Testis (tissue), 3 donors: ENCODE measurements around the gene LRRN2. TPM values are rescaled to one million over a fixed set of nuclear protein-coding genes. Genes with fewer than 3 reads are reported as not detected.

Experiments
- DNase-seq: peaks from one replicate; pipeline ENCODE4 v3.0.0-alpha.2; 2019
- H3K27ac ChIP-seq, 2 donors: fragments of 200-600 bp; sonication (generic); one replicate each; pipeline ENCODE4 v1.5.1; 2019
- H3K27me3 ChIP-seq: fragments of 200-600 bp; sonication (generic); one replicate; pipeline ENCODE4 v1.5.1; 2019
- H3K36me3 ChIP-seq: fragments of 200-600 bp; sonication (generic); one replicate; pipeline ENCODE4 v1.5.1; 2017; ENCODE audit warnings: low read depth; ENCODE audit errors: missing control alignments
- H3K4me1 ChIP-seq: fragments of 200-600 bp; sonication (generic); one replicate; pipeline ENCODE4 v1.5.1; 2019
- H3K4me3 ChIP-seq, 2 donors: fragments of 200-600 bp; sonication (generic); one replicate each; pipeline ENCODE4 v1.5.1; 2017 to 2019
- H3K9me3 ChIP-seq: fragments of 200-600 bp; sonication (generic); one replicate; pipeline ENCODE4 v1.5.1; 2017
- CTCF ChIP-seq, 3 experiments: fragments of 450-650 bp in 2 of 3; fragments of 200-600 bp in 1 of 3; sonication (generic) in 1 of 3; IDR thresholded peaks; one replicate each; pipeline ENCODE4 v1.5.1; 2016 to 2019; ENCODE audit warnings: antibody characterized with exemption in 3 of 3, mild to moderate bottlenecking in 2 of 3, moderate library complexity in 1 of 3
- POLR2A ChIP-seq: fragments of 450-650 bp; IDR thresholded peaks from one replicate; pipeline ENCODE4 v1.6.1; 2017; ENCODE audit warnings: antibody characterized with exemption, mild to moderate bottlenecking, moderate library complexity
- WGBS, 2 donors: methylation state at CpG; one replicate each; pipeline ENCODE4 v1.1.5; 2018; 5-methylcytosine and 5-hydroxymethylcytosine counted together
- intact Hi-C: fragments of 100-400 bp; cut with DNase I; formaldehyde crosslinking; loops from one replicate; pipeline ENCODE4 v1.15.1; 2023; ENCODE audit warnings: low total_unique reads
- polyA plus RNA-seq: library from polyadenylated mRNA; stranded (reverse); fragments of 350-450 nt; fragmentation: Illumina TruSeq; extraction: RNeasy Lipid Tissue Mini Kit (QIAGEN cat#74804); gene quantifications from one replicate; pipeline ENCODE4 v1.2.3, GENCODE V29; 2014; ENCODE audit warnings: low read depth, low replicate concordance; ENCODE audit not compliant: insufficient read depth
- total RNA-seq, 2 donors: library from RNA; depleted of rRNA; stranded (reverse); fragments of >200 nt; gene quantifications; one replicate each; pipeline ENCODE4 v1.2.3, GENCODE V29; 2016

Gene LRRN2
- total and polyA plus RNA-seq, 3 donors from 2014 or later = 16.7 to 27.4 (median 19.5) TPM

- no peak for DNase-seq
- intact Hi-C loops = no loop called here
- no peaks in the 10 kb centered on the region for H3K9me3 ChIP-seq
- no peak overlapping the region for H3K27ac ChIP-seq
- TF ChIP-seq CTCF (IDR thresholded peaks at IDR 0.05) (no peak), POLR2A (no peak)
- H3K4me3 ChIP-seq = no peak overlapping the region
- H3K4me1 ChIP-seq = no peaks in the 10 kb centered on the region
- 84 to 87% methylated on average over 14 of the region's 15 CpGs for WGBS, 2 donors
- no peaks in the 10 kb centered on the region for H3K27me3 ChIP-seq
- H3K36me3 ChIP-seq = no peaks in the 10 kb centered on the region
Observed at GRCh38 chr1:204663644-204664383, 21.7 kb downstream of the LRRN2 start.

- Histone ChIP-seq H3K27me3 (no peaks in the 10 kb centered on the region), H3K4me1 (no peaks in the 10 kb centered on the region), H3K36me3 (no peaks in the 10 kb centered on the region), H3K27ac (no peak overlapping the region), H3K9me3 (no peaks in the 10 kb centered on the region), H3K4me3 (no peak overlapping the region)
- TF ChIP-seq CTCF (IDR thresholded peaks at IDR 0.05) = no peak
- TF ChIP-seq POLR2A = no peak
- intact Hi-C loops = no loop called here
- no peak for DNase-seq
Observed at GRCh38 chr1:204662530-204662929, 23.0 kb downstream of the LRRN2 start.

GRCh38 chr1:204660509-204660908 is 25.0 kb downstream of the LRRN2 start:
- Histone ChIP-seq H3K27me3 (no peaks in the 10 kb centered on the region), H3K4me1 (no peaks in the 10 kb centered on the region), H3K4me3 (no peak overlapping the region), H3K27ac (no peak overlapping the region), H3K9me3 (no peaks in the 10 kb centered on the region), H3K36me3 (no peaks in the 10 kb centered on the region)
- no peak for DNase-seq
- TF ChIP-seq CTCF (IDR thresholded peaks at IDR 0.05) (no peak), POLR2A (no peak)
- intact Hi-C loops = no loop called here
- 82 to 85% methylated on average over 3 of the region's 3 CpGs for WGBS, 2 donors

GRCh38 chr1:204659056-204659455 is 26.5 kb downstream of the LRRN2 start:
- DNase-seq = no peak
- Histone ChIP-seq H3K4me1 (no peaks in the 10 kb centered on the region), H3K9me3 (no peaks in the 10 kb centered on the region), H3K36me3 (no peaks in the 10 kb centered on the region), H3K27me3 (no peaks in the 10 kb centered on the region), H3K4me3 (no peak overlapping the region), H3K27ac (no peak overlapping the region)
- intact Hi-C loops = no loop called here
- TF ChIP-seq POLR2A = no peak
- WGBS, 2 donors = 89 to 95% methylated on average over 3 of the region's 3 CpGs

GRCh38 chr1:204658295-204658694 is 27.2 kb downstream of the LRRN2 start:
- H3K27ac ChIP-seq = no peak overlapping the region
- no peak overlapping the region for H3K4me3 ChIP-seq
- intact Hi-C loops = no loop called here
- no peaks in the 10 kb centered on the region for H3K36me3 ChIP-seq
- H3K9me3 ChIP-seq = no peaks in the 10 kb centered on the region
- 89 to 100% methylated on average over 1 of the region's 1 CpG for WGBS, 2 donors
- H3K4me1 ChIP-seq = no peaks in the 10 kb centered on the region
- DNase-seq = no peak
- TF ChIP-seq POLR2A (no peak), CTCF (IDR thresholded peaks at IDR 0.05) (no peak)
- no peaks in the 10 kb centered on the region for H3K27me3 ChIP-seq
